Mammary epithelial cell (primary cell): ENCODE data around the gene EVL.

Source experiments
- EZH2 ChIP-seq: IDR thresholded peaks from 2 replicates; pipeline ENCODE4 v1.6.1; 2012; ENCODE audit warnings: low read length, inconsistent platforms, borderline replicate concordance
- TF ChIP-seq, protein P1 (sequence below), 2 donors: IDR thresholded peaks in 1 of 2; conservative IDR thresholded peaks in 1 of 2; 2 replicates each; pipeline ENCODE4 v1.5.1; 2011 to 2012; ENCODE audit warnings: inconsistent platforms in 2 of 2, low read length in 2 of 2, mild to moderate bottlenecking in 2 of 2, control low read depth in 1 of 2, low read depth in 1 of 2; ENCODE audit not compliant: insufficient read depth in 1 of 2; ENCODE audit errors: extremely low read depth in 1 of 2

DNA sequence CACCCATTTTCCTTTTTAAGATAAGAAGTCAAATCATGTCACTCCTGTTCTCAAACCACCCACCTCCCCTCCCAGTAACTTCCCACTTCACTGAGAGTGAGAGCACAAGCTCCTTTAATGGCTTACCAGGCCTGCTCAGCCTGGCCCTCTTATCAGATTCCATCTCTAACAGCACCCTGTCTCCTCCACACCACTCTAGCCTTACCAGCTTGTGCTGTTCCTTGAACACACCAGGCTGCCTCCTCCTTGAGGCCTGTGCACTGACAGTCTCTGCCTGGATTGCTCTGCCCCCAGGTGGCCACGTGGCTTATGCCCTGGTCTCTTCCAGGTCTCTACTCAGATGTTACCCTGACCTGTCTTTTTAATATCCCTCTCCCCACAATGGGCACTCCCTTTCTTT is 40.1 kb upstream of the EVL start:
- TF ChIP-seq EZH2 = no peak
- TF ChIP-seq, protein P1, sequence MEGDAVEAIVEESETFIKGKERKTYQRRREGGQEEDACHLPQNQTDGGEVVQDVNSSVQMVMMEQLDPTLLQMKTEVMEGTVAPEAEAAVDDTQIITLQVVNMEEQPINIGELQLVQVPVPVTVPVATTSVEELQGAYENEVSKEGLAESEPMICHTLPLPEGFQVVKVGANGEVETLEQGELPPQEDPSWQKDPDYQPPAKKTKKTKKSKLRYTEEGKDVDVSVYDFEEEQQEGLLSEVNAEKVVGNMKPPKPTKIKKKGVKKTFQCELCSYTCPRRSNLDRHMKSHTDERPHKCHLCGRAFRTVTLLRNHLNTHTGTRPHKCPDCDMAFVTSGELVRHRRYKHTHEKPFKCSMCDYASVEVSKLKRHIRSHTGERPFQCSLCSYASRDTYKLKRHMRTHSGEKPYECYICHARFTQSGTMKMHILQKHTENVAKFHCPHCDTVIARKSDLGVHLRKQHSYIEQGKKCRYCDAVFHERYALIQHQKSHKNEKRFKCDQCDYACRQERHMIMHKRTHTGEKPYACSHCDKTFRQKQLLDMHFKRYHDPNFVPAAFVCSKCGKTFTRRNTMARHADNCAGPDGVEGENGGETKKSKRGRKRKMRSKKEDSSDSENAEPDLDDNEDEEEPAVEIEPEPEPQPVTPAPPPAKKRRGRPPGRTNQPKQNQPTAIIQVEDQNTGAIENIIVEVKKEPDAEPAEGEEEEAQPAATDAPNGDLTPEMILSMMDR (conservative IDR thresholded peaks at IDR 0.05 in 1 of 2, IDR thresholded peaks at IDR 0.05 in 1 of 2; ENCODE audit: extremely low read depth in 1 of 2, insufficient read depth in 1 of 2, low read depth in 1 of 2, low read length in 2 of 2) = peak; percentile 33 to 71
